ENCODE data around the gene CABLES1. TPM values are rescaled to one million over a fixed set of nuclear protein-coding genes. Genes with fewer than 3 reads are reported as not detected.

CABLES1 gene
- total RNA-seq, 1 donor from 2014 or later = 14.6 TPM

GRCh38 chr18:23217781-23218180 lies 82.5 kb downstream of the CABLES1 start:
- no peak for DNase-seq (ENCODE audit: low spot score)

GRCh38 chr18:23220355-23220754 lies 85.1 kb downstream of the CABLES1 start:
- DNase-seq (ENCODE audit: low spot score) = no peak

- DNase-seq (ENCODE audit: low spot score) = no peak
These were observed 88.4 kb downstream of the CABLES1 start for GRCh38 chr18:23223641-23224040.

GRCh38 chr18:23225503-23225902 lies 90.2 kb downstream of the CABLES1 start:
- DNase-seq (ENCODE audit: low spot score) = peak; percentile 33

- no peak for DNase-seq (ENCODE audit: low spot score)
These were observed 91.1 kb downstream of the CABLES1 start for GRCh38 chr18:23226391-23226790.

GRCh38 chr18:23226930-23227725 lies 91.8 kb downstream of the CABLES1 start:
- peak; percentile 23 for DNase-seq (ENCODE audit: low spot score)

GRCh38 chr18:23227726-23228070 lies 92.4 kb downstream of the CABLES1 start:
- DNase-seq (ENCODE audit: low spot score) = no peak

GRCh38 chr18:23228102-23229061 lies 93.1 kb downstream of the CABLES1 start:
- DNase-seq (ENCODE audit: low spot score) = no peak

- no peak for DNase-seq (ENCODE audit: low spot score)
These were observed 94.2 kb downstream of the CABLES1 start for GRCh38 chr18:23229472-23229871.

- no peak for DNase-seq (ENCODE audit: low spot score)
These were observed 95.4 kb downstream of the CABLES1 start for GRCh38 chr18:23230686-23231085.

- DNase-seq (ENCODE audit: low spot score) = peak; percentile 75
These were observed 96.2 kb downstream of the CABLES1 start for GRCh38 chr18:23231340-23232021.

GRCh38 chr18:23232331-23232730 lies 97.0 kb downstream of the CABLES1 start:
- DNase-seq (ENCODE audit: low spot score) = no peak

- no peak for DNase-seq (ENCODE audit: low spot score)
These were observed 99.3 kb downstream of the CABLES1 start for GRCh38 chr18:23234619-23235018.

GRCh38 chr18:23235336-23235735 lies 100.1 kb downstream of the CABLES1 start:
- no peak for DNase-seq (ENCODE audit: low spot score)

- DNase-seq (ENCODE audit: low spot score) = no peak
These were observed 100.6 kb downstream of the CABLES1 start for GRCh38 chr18:23235860-23236259.

GRCh38 chr18:23236876-23237468 lies 101.7 kb downstream of the CABLES1 start:
- no peak for DNase-seq (ENCODE audit: low spot score)

- peak; percentile 26 for DNase-seq (ENCODE audit: low spot score)
These were observed 102.4 kb downstream of the CABLES1 start for GRCh38 chr18:23237524-23238151.

GRCh38 chr18:23238152-23238531 lies 102.9 kb downstream of the CABLES1 start:
- DNase-seq (ENCODE audit: low spot score) = peak; percentile 31

GRCh38 chr18:23238651-23239349 lies 103.5 kb downstream of the CABLES1 start:
- DNase-seq (ENCODE audit: low spot score) = no peak

GRCh38 chr18:23239350-23239692 lies 104.0 kb downstream of the CABLES1 start:
- DNase-seq (ENCODE audit: low spot score) = no peak
